Fibroblast of lung (primary cell): Measurements from ENCODE around the gene IL36B. TPM values are rescaled to one million over a fixed set of nuclear protein-coding genes. Genes with fewer than 3 reads are reported as not detected.

ENCODE experiments used
- DNase-seq, 2 donors: peaks; one replicate each; pipeline versions ENCODE4 v3.0.0 to v3.0.0-alpha.2; 2010; ENCODE audit warnings: low read depth in 2 of 2
- H2AFZ ChIP-seq: 2 replicates; pipeline ENCODE4 v1.5.1; 2012; ENCODE audit warnings: low read length, control low read depth, inconsistent platforms
- H3K27ac ChIP-seq: 2 replicates; pipeline ENCODE4 v1.5.1; 2011; ENCODE audit warnings: low read length, control low read depth; ENCODE audit not compliant: insufficient read depth
- H3K27me3 ChIP-seq: 2 replicates; pipeline ENCODE4 v1.5.1; 2011; ENCODE audit warnings: mild to moderate bottlenecking, low read length; ENCODE audit not compliant: control insufficient read depth, insufficient read depth
- H3K36me3 ChIP-seq: 2 replicates; pipeline ENCODE4 v1.5.1; 2011; ENCODE audit warnings: low read length; ENCODE audit not compliant: control insufficient read depth, insufficient read depth
- H3K4me1 ChIP-seq: 2 replicates; pipeline ENCODE4 v1.5.1; 2011; ENCODE audit warnings: low read length; ENCODE audit not compliant: control insufficient read depth, insufficient read depth; ENCODE audit errors: extremely low read depth
- H3K4me2 ChIP-seq: 2 replicates; pipeline ENCODE4 v1.5.1; 2011; ENCODE audit warnings: low read length, control low read depth; ENCODE audit not compliant: insufficient read depth; ENCODE audit errors: extremely low read depth
- H3K4me3 ChIP-seq, 4 experiments: fragments of 200-600 bp in 1 of 4; sonication (generic) in 1 of 4; replicated peaks in 1 of 4; 2 replicates each; pipeline ENCODE4 v1.5.1; 2011 to 2016; ENCODE audit warnings: low read length in 4 of 4, low read depth in 3 of 4, mild to moderate bottlenecking in 3 of 4, control low read depth in 2 of 4, inconsistent platforms in 1 of 4, mixed read lengths in 1 of 4; ENCODE audit not compliant: insufficient read depth in 1 of 4; ENCODE audit errors: control extremely low read depth in 1 of 4
- H3K79me2 ChIP-seq: 2 replicates; pipeline ENCODE4 v1.5.1; 2012; ENCODE audit warnings: mild to moderate bottlenecking, low read length, inconsistent platforms; ENCODE audit not compliant: control insufficient read depth, insufficient read depth
- H3K9ac ChIP-seq: 2 replicates; pipeline ENCODE4 v1.5.1; 2011; ENCODE audit warnings: mild to moderate bottlenecking, low read length, control low read depth; ENCODE audit not compliant: insufficient read depth
- H3K9me3 ChIP-seq: 2 replicates; pipeline ENCODE4 v1.5.1; 2012; ENCODE audit warnings: low read depth, low read length; ENCODE audit not compliant: control insufficient read depth, insufficient read depth
- H4K20me1 ChIP-seq: 2 replicates; pipeline ENCODE4 v1.5.1; 2011; ENCODE audit warnings: low read length; ENCODE audit not compliant: control insufficient read depth, insufficient read depth; ENCODE audit errors: extremely low read depth
- EZH2 ChIP-seq: IDR thresholded peaks from 2 replicates; pipeline ENCODE4 v1.5.1; 2012; ENCODE audit warnings: low read length, control low read depth, mild to moderate bottlenecking; ENCODE audit errors: missing control alignments
- polyA plus RNA-seq, 2 donors: library from polyadenylated mRNA; depleted of rRNA in 1 of 2; stranded (reverse) in 1 of 2; unstranded in 1 of 2; fragments of >200 nt; gene quantifications; 2 replicates each; pipeline ENCODE4 v1.2.1, GENCODE V29; 2011 to 2012; ENCODE audit warnings: missing spikeins in 1 of 2
- total RNA-seq: library from RNA; depleted of rRNA; stranded (reverse); fragments of >200 nt; gene quantifications from 2 replicates; pipeline ENCODE4 v1.2.1, GENCODE V29; 2014
- TF ChIP-seq, protein P1 (sequence below), 2 donors: IDR thresholded peaks in 1 of 2; conservative IDR thresholded peaks in 1 of 2; 1 replicate in 1 of 2; 2 replicates in 1 of 2; pipeline ENCODE4 v1.5.1; 2011 to 2012; ENCODE audit warnings: low read length in 2 of 2, control low read depth in 1 of 2, inconsistent platforms in 1 of 2, low read depth in 1 of 2, mild to moderate bottlenecking in 1 of 2

IL36B gene
- total and polyA plus RNA-seq, 2 donors (not counting 1 experiment from before 2014, with no cell fraction given) = not detected

DNA sequence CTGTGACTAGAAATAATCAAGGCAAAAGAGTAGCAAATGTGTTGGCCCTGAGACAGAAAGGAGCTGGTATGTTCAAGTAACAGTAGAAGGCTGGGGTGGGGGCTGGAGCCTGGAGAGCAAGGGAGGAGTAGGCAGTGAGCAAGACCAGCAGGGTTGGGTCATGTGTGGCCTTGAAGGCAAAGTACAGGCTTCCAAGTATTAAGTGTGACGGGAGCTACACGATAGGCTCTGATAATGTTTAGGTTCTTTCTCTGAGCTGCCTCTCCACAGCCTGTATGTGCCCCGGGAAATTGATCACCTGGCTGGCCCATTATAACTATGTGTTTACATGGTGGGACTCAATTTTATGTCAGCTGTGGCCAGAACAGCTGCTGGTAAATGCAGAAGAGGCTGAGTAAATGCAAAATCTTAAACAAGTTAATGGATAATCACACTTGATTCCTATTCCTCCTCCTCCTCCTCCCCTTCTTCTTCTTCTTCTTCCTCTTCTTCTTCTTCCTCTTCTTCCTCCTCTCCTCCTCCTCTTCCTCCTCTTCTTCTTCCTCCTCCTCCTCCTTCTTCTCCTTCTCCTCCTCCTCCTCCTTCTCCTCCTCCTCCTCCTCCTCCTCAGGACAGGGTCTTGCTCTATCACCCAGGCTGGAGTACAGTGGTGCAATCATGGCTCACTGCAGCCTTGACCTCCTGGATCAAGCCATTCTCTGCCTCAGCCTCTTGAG, 24.4 kb upstream of the IL36B start:
- TF ChIP-seq, protein P1, sequence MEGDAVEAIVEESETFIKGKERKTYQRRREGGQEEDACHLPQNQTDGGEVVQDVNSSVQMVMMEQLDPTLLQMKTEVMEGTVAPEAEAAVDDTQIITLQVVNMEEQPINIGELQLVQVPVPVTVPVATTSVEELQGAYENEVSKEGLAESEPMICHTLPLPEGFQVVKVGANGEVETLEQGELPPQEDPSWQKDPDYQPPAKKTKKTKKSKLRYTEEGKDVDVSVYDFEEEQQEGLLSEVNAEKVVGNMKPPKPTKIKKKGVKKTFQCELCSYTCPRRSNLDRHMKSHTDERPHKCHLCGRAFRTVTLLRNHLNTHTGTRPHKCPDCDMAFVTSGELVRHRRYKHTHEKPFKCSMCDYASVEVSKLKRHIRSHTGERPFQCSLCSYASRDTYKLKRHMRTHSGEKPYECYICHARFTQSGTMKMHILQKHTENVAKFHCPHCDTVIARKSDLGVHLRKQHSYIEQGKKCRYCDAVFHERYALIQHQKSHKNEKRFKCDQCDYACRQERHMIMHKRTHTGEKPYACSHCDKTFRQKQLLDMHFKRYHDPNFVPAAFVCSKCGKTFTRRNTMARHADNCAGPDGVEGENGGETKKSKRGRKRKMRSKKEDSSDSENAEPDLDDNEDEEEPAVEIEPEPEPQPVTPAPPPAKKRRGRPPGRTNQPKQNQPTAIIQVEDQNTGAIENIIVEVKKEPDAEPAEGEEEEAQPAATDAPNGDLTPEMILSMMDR (conservative IDR thresholded peaks at IDR 0.05 in 1 of 2, IDR thresholded peaks at IDR 0.05 in 1 of 2; ENCODE audit: low read depth in 1 of 2, low read length in 2 of 2) = no peak
- TF ChIP-seq EZH2 = no peak
- Histone ChIP-seq H3K79me2 (no peaks in the 10 kb centered on the region), H3K36me3 (no peaks in the 10 kb centered on the region), H3K4me2 (no peak overlapping the region), H3K9ac (no peak overlapping the region), H3K27me3 (peaks cover 4% of the 10 kb centered on the region), H3K4me1 (no peaks in the 10 kb centered on the region), H3K27ac (no peak overlapping the region), H3K9me3 (no peaks in the 10 kb centered on the region), H3K4me3 (no peak overlapping the region), H4K20me1 (no peaks in the 10 kb centered on the region), H2AFZ (no peak overlapping the region)
- DNase-seq = no peak

DNA sequence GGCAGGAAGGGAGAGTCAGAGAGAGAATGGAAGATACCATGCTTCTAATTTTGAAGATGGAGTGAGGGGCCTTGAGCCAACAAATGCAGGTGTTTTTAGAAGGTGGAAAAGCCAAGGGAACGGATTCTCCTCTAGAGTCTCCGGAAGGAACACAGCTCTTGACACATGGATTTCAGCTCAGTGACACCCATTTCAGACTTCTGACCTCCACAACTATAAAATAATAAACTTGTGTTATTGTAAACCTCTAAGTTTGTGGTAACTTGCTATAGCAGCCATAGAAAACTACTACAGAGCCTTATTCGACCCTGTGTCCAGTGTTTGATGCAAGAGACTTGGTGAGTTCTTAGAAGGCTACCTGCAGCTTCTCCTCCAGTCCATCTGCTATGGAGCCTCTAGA, 22.9 kb upstream of the IL36B start:
- Histone ChIP-seq H3K4me2 (no peak overlapping the region), H4K20me1 (no peaks in the 10 kb centered on the region), H2AFZ (no peak overlapping the region), H3K9ac (no peak overlapping the region), H3K4me1 (no peaks in the 10 kb centered on the region), H3K27me3 (peaks cover 2% of the 10 kb centered on the region), H3K27ac (no peak overlapping the region), H3K9me3 (no peaks in the 10 kb centered on the region), H3K79me2 (no peaks in the 10 kb centered on the region), H3K4me3 (no peak overlapping the region), H3K36me3 (no peaks in the 10 kb centered on the region)
- TF ChIP-seq, protein P1 (conservative IDR thresholded peaks at IDR 0.05 in 1 of 2, IDR thresholded peaks at IDR 0.05 in 1 of 2; ENCODE audit: low read depth in 1 of 2, low read length in 2 of 2) = no peak
- TF ChIP-seq EZH2 = no peak
- DNase-seq = no peak

DNA sequence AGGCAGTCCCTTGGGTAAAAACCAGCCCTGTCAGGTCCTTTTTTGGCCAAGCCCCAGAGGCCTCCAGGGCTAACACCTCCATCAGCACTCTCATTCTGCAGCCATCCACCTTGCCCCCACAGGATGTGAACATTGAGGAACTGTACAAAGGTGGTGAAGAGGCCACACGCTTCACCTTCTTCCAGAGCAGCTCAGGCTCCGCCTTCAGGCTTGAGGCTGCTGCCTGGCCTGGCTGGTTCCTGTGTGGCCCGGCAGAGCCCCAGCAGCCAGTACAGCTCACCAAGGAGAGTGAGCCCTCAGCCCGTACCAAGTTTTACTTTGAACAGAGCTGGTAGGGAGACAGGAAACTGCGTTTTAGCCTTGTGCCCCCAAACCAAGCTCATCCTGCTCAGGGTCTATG, 22.4 kb upstream of the IL36B start:
- no peak for DNase-seq
- no peaks in the 10 kb centered on the region for H3K4me1 ChIP-seq
- no peaks in the 10 kb centered on the region for H3K79me2 ChIP-seq
- TF ChIP-seq EZH2 = no peak
- TF ChIP-seq, protein P1 (conservative IDR thresholded peaks at IDR 0.05 in 1 of 2, IDR thresholded peaks at IDR 0.05 in 1 of 2; ENCODE audit: low read depth in 1 of 2, low read length in 2 of 2) = no peak
- H4K20me1 ChIP-seq = no peaks in the 10 kb centered on the region
- H3K9me3 ChIP-seq = no peaks in the 10 kb centered on the region
- peaks cover 2% of the 10 kb centered on the region for H3K27me3 ChIP-seq
- no peak overlapping the region for H3K27ac ChIP-seq
- H3K4me2 ChIP-seq = no peak overlapping the region
- H2AFZ ChIP-seq = no peak overlapping the region
- H3K9ac ChIP-seq = no peak overlapping the region
- no peaks in the 10 kb centered on the region for H3K36me3 ChIP-seq
- H3K4me3 ChIP-seq = no peak overlapping the region
